ENCODE measurements around the gene LSM7.

The LSM7 gene

GRCh38 chr19:2302319-2303210 lies 25.8 kb downstream of the LSM7 start:
- TF ChIP-seq, protein P1, sequence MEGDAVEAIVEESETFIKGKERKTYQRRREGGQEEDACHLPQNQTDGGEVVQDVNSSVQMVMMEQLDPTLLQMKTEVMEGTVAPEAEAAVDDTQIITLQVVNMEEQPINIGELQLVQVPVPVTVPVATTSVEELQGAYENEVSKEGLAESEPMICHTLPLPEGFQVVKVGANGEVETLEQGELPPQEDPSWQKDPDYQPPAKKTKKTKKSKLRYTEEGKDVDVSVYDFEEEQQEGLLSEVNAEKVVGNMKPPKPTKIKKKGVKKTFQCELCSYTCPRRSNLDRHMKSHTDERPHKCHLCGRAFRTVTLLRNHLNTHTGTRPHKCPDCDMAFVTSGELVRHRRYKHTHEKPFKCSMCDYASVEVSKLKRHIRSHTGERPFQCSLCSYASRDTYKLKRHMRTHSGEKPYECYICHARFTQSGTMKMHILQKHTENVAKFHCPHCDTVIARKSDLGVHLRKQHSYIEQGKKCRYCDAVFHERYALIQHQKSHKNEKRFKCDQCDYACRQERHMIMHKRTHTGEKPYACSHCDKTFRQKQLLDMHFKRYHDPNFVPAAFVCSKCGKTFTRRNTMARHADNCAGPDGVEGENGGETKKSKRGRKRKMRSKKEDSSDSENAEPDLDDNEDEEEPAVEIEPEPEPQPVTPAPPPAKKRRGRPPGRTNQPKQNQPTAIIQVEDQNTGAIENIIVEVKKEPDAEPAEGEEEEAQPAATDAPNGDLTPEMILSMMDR (IDR thresholded peaks at IDR 0.05; ENCODE audit: extremely low read depth, missing control alignments) = no peak
- peak; percentile 58 for DNase-seq (ENCODE audit: low spot score)

DNA sequence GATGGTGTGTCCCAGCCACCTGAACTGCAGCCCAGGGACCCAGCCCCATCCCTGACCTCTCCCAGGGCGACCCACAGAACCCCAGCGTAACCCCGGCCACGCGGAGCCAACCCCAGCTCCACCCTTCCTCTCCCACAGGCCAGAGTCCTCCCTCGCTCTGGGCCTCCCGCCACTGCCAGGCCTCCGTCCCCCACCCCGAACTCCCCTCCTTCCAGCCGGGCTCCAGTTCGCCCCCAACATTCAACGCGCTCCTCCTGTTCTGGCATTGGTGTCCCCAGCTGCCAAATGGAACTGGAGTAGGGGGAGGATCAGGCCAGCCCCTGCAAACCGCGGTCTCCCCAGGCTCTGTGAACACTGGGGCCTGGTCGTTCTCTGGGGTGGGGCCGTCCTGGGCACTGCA lies 27.9 kb downstream of the LSM7 start:
- no peak for DNase-seq (ENCODE audit: low spot score)
- TF ChIP-seq, protein P1 (IDR thresholded peaks at IDR 0.05; ENCODE audit: extremely low read depth, missing control alignments) = no peak

DNA sequence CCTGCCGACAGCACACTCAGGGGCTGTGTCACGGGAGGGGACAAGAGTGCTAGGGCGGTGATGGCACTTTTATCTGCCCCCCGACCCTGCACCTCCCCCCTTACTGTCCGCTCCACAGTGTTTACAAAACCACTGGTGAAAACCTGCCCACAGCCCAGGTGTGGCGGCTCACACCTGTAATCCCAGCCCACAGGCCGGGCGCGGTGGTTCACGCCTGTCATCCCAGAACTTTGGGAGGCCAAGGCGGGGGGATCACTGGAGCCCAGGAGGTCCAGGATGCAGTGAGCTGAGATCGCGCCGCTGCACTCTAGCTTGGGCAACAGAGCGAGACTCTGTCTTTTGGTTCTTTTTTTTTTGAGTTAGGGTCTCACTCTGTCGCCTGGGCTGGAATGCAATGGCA lies 32.2 kb downstream of the LSM7 start:
- TF ChIP-seq, protein P1 (IDR thresholded peaks at IDR 0.05; ENCODE audit: extremely low read depth, missing control alignments) = no peak
- no peak for DNase-seq (ENCODE audit: low spot score)

GRCh38 chr19:2294687-2295335 lies 33.6 kb downstream of the LSM7 start:
- TF ChIP-seq, protein P1 (IDR thresholded peaks at IDR 0.05; ENCODE audit: extremely low read depth, missing control alignments) = no peak
- no peak for DNase-seq (ENCODE audit: low spot score)

- TF ChIP-seq, protein P1 (IDR thresholded peaks at IDR 0.05; ENCODE audit: extremely low read depth, missing control alignments) = no peak
Observed at GRCh38 chr19:2291185-2291751, 37.1 kb downstream of the LSM7 start.

DNA sequence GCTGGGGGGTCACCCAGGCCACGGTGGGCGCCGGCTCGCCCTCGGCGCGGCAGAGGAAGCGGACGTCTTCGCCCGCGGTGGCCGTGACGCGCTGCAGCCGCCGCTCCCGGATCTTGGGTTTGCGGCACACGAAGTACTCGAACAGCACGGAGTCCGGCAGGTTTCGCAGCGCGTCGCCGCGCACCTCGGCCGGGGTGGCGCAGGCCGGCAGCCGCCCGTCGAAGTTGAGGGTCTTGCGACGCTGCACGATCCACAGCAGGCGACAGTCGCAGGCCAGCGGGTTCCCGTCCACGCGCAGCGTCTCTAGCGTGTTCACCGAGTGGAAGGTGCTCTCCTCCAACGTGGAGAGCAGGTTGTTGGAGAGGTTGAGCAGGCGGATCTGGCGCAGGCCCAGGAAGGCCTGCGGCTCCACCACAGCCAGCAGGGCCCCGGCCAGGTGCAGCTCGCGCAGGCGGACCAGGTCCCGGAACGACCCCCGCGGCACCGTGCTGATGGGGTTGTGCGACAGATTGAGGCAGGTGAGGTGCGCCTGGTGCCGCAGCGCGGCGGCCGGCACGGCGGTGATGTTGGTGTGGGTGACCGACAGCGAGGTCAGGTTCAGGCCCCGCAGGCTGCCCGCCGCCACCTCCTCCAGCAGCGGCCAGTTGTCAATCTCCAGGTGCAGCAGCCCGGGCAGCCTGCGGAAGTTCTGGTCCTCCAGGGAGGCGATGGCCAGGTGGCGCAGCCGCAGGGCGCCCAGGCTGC lies 37.8 kb downstream of the LSM7 start:
- TF ChIP-seq, protein P1 (IDR thresholded peaks at IDR 0.05; ENCODE audit: extremely low read depth, missing control alignments) = no peak
- peak; percentile 70 for DNase-seq (ENCODE audit: low spot score)

More at GRCh38 chr19:2291185-2291751, 37.1 kb downstream of the LSM7 start:
- no peak for DNase-seq (ENCODE audit: low spot score)

All from GM20000 (cell line).